ENCODE measurements around the gene CTSE.
"Not testable (repeated sequence)": the region's sequence is repeated elsewhere in the genome, so short reads cannot be mapped to it uniquely, and the experiment has no call there.

Gene CTSE

GRCh38 chr1:206059355-206059915 lies 35.7 kb upstream of the CTSE start:
- 83 to 94% methylated on average over 2 of the region's 3 CpGs for WGBS, 2 experiments (ENCODE audit: insufficient coverage in 2 of 2)
- H3K4me1 ChIP-seq (ENCODE audit: control insufficient read depth, insufficient read depth, low read length, poor library complexity, severe bottlenecking) = no peaks in the 10 kb centered on the region
- no peaks in the 10 kb centered on the region for H3K9me3 ChIP-seq (ENCODE audit: control insufficient read depth, low read length)
- no peak overlapping the region for H3K4me3 ChIP-seq (ENCODE audit: extremely low read depth, insufficient read depth, low read length, poor library complexity, severe bottlenecking)
- H3K27ac ChIP-seq (ENCODE audit: low read depth, low read length, severe bottlenecking) = no peak overlapping the region
- no peaks in the 10 kb centered on the region for H3K36me3 ChIP-seq (ENCODE audit: control insufficient read depth, insufficient read depth, low read length)

- 90 to 100% methylated on average over 1 of the region's 1 CpG for WGBS, 2 experiments (ENCODE audit: insufficient coverage in 2 of 2)
- no peaks in the 10 kb centered on the region for H3K36me3 ChIP-seq (ENCODE audit: control insufficient read depth, insufficient read depth, low read length)
- H3K4me1 ChIP-seq (ENCODE audit: control insufficient read depth, insufficient read depth, low read length, poor library complexity, severe bottlenecking) = no peaks in the 10 kb centered on the region
- no peaks in the 10 kb centered on the region for H3K9me3 ChIP-seq (ENCODE audit: control insufficient read depth, low read length)
- no peak overlapping the region for H3K27ac ChIP-seq (ENCODE audit: low read depth, low read length, severe bottlenecking)
- H3K4me3 ChIP-seq (ENCODE audit: extremely low read depth, insufficient read depth, low read length, poor library complexity, severe bottlenecking) = no peak overlapping the region
Observed at GRCh38 chr1:206058927-206059292, 35.2 kb upstream of the CTSE start.

GRCh38 chr1:206058289-206058926 lies 34.7 kb upstream of the CTSE start:
- not testable (repeated sequence) for H3K4me3 ChIP-seq (ENCODE audit: extremely low read depth, insufficient read depth, low read length, poor library complexity, severe bottlenecking); H3K4me1 ChIP-seq (ENCODE audit: control insufficient read depth, insufficient read depth, low read length, poor library complexity, severe bottlenecking); H3K9me3 ChIP-seq (ENCODE audit: control insufficient read depth, low read length); H3K27ac ChIP-seq (ENCODE audit: low read depth, low read length, severe bottlenecking); H3K36me3 ChIP-seq (ENCODE audit: control insufficient read depth, insufficient read depth, low read length)
- 92 to 100% methylated on average over 2 of the region's 9 CpGs for WGBS, 2 experiments (ENCODE audit: insufficient coverage in 2 of 2)

GRCh38 chr1:206055639-206056323 lies 32.1 kb upstream of the CTSE start:
- H3K9me3 ChIP-seq (ENCODE audit: control insufficient read depth, low read length); H3K36me3 ChIP-seq (ENCODE audit: control insufficient read depth, insufficient read depth, low read length); H3K4me3 ChIP-seq (ENCODE audit: extremely low read depth, insufficient read depth, low read length, poor library complexity, severe bottlenecking); H3K27ac ChIP-seq (ENCODE audit: low read depth, low read length, severe bottlenecking); H3K4me1 ChIP-seq (ENCODE audit: control insufficient read depth, insufficient read depth, low read length, poor library complexity, severe bottlenecking): not testable (repeated sequence)
- 89 to 97% methylated on average over 6 to 7 of the region's 8 CpGs for WGBS, 2 experiments (ENCODE audit: insufficient coverage in 2 of 2)

- H3K9me3 ChIP-seq (ENCODE audit: control insufficient read depth, low read length); H3K4me3 ChIP-seq (ENCODE audit: extremely low read depth, insufficient read depth, low read length, poor library complexity, severe bottlenecking); H3K4me1 ChIP-seq (ENCODE audit: control insufficient read depth, insufficient read depth, low read length, poor library complexity, severe bottlenecking); H3K27ac ChIP-seq (ENCODE audit: low read depth, low read length, severe bottlenecking); H3K36me3 ChIP-seq (ENCODE audit: control insufficient read depth, insufficient read depth, low read length): not testable (repeated sequence)
- WGBS, 2 experiments (ENCODE audit: insufficient coverage in 2 of 2) = 90 to 98% methylated on average over 2 to 9 of the region's 12 CpGs
Observed at GRCh38 chr1:206055069-206055625, 31.5 kb upstream of the CTSE start.

- not testable (repeated sequence) for H3K27ac ChIP-seq (ENCODE audit: low read depth, low read length, severe bottlenecking); H3K9me3 ChIP-seq (ENCODE audit: control insufficient read depth, low read length); H3K4me1 ChIP-seq (ENCODE audit: control insufficient read depth, insufficient read depth, low read length, poor library complexity, severe bottlenecking); H3K36me3 ChIP-seq (ENCODE audit: control insufficient read depth, insufficient read depth, low read length); H3K4me3 ChIP-seq (ENCODE audit: extremely low read depth, insufficient read depth, low read length, poor library complexity, severe bottlenecking)
- 62 to 100% methylated on average over 2 to 3 of the region's 4 CpGs for WGBS, 2 experiments (ENCODE audit: insufficient coverage in 2 of 2)
Observed at GRCh38 chr1:206053616-206054015, 29.9 kb upstream of the CTSE start.

GRCh38 chr1:206052919-206053610 lies 29.4 kb upstream of the CTSE start, which contains the start of gene RHEX:
Gene RHEX, plus strand, starts transcription at chr1:206053173. Its CDS starts 44,656 bp downstream, at chr1:206097829.
- H3K4me3 ChIP-seq (ENCODE audit: extremely low read depth, insufficient read depth, low read length, poor library complexity, severe bottlenecking); H3K36me3 ChIP-seq (ENCODE audit: control insufficient read depth, insufficient read depth, low read length); H3K9me3 ChIP-seq (ENCODE audit: control insufficient read depth, low read length); H3K27ac ChIP-seq (ENCODE audit: low read depth, low read length, severe bottlenecking); H3K4me1 ChIP-seq (ENCODE audit: control insufficient read depth, insufficient read depth, low read length, poor library complexity, severe bottlenecking): not testable (repeated sequence)
- 87 to 88% methylated on average over 16 of the region's 17 CpGs for WGBS, 2 experiments (ENCODE audit: insufficient coverage in 2 of 2)

- not testable (repeated sequence) for H3K27ac ChIP-seq (ENCODE audit: low read depth, low read length, severe bottlenecking); H3K9me3 ChIP-seq (ENCODE audit: control insufficient read depth, low read length); H3K4me3 ChIP-seq (ENCODE audit: extremely low read depth, insufficient read depth, low read length, poor library complexity, severe bottlenecking); H3K36me3 ChIP-seq (ENCODE audit: control insufficient read depth, insufficient read depth, low read length); H3K4me1 ChIP-seq (ENCODE audit: control insufficient read depth, insufficient read depth, low read length, poor library complexity, severe bottlenecking)
- 82 to 91% methylated on average over 3 of the region's 8 CpGs for WGBS, 2 experiments (ENCODE audit: insufficient coverage in 2 of 2)
Observed at GRCh38 chr1:206052231-206052865, 28.7 kb upstream of the CTSE start.

- H3K27ac ChIP-seq (ENCODE audit: low read depth, low read length, severe bottlenecking) = no peak overlapping the region
- no peaks in the 10 kb centered on the region for H3K9me3 ChIP-seq (ENCODE audit: control insufficient read depth, low read length)
- no peaks in the 10 kb centered on the region for H3K36me3 ChIP-seq (ENCODE audit: control insufficient read depth, insufficient read depth, low read length)
- no peak overlapping the region for H3K4me3 ChIP-seq (ENCODE audit: extremely low read depth, insufficient read depth, low read length, poor library complexity, severe bottlenecking)
- H3K4me1 ChIP-seq (ENCODE audit: control insufficient read depth, insufficient read depth, low read length, poor library complexity, severe bottlenecking) = no peaks in the 10 kb centered on the region
- WGBS, 2 experiments (ENCODE audit: insufficient coverage in 2 of 2) = 84 to 100% methylated on average over 3 of the region's 6 CpGs
Observed at GRCh38 chr1:206050655-206051235, 27.1 kb upstream of the CTSE start.

GRCh38 chr1:206049919-206050600 lies 26.4 kb upstream of the CTSE start:
- H3K4me1 ChIP-seq (ENCODE audit: control insufficient read depth, insufficient read depth, low read length, poor library complexity, severe bottlenecking) = no peaks in the 10 kb centered on the region
- H3K27ac ChIP-seq (ENCODE audit: low read depth, low read length, severe bottlenecking) = no peak overlapping the region
- no peaks in the 10 kb centered on the region for H3K9me3 ChIP-seq (ENCODE audit: control insufficient read depth, low read length)
- no peak overlapping the region for H3K4me3 ChIP-seq (ENCODE audit: extremely low read depth, insufficient read depth, low read length, poor library complexity, severe bottlenecking)
- WGBS, 2 experiments (ENCODE audit: insufficient coverage in 2 of 2) = 100% methylated on average over 1 of the region's 3 CpGs; no CpG with 5 or more reads in 1 of the 2 experiments
- H3K36me3 ChIP-seq (ENCODE audit: control insufficient read depth, insufficient read depth, low read length) = no peaks in the 10 kb centered on the region
